Tibial nerve (tissue), 3 donors: ENCODE measurements around the gene CPB2.

ENCODE experiments used
- POLR2A ChIP-seq, 2 donors: fragments of 450-650 bp; IDR thresholded peaks; one replicate each; pipeline ENCODE4 v1.6.1; 2017; ENCODE audit warnings: antibody characterized with exemption in 2 of 2, mild to moderate bottlenecking in 2 of 2, moderate library complexity in 2 of 2
- TF ChIP-seq, protein P1 (sequence below), 5 experiments: fragments of 200-600 bp in 3 of 5; fragments of 450-650 bp in 2 of 5; sonication (generic) in 3 of 5; IDR thresholded peaks; one replicate each; pipeline ENCODE4 v1.5.1; 2016 to 2019; ENCODE audit warnings: antibody characterized with exemption in 5 of 5, mild to moderate bottlenecking in 3 of 5, moderate library complexity in 2 of 5

DNA sequence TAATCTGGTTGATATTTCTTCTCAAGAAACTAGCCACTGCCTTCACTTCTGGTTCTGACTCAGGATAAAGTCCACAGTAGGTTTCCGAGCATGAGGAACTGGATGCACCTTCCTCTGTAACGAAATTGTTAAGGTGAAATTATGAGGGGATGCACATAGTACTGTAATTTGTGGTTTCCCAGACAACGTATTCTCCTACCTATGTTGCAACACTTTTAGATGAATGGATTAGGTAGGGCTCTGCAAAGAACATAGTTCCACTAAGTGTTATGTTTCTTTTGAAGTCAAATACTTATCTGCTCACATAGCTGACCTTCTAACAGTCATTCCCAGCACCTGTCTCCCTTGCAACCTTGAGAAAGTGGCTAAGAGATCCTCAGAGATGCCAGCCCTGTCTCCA is 46.6 kb downstream of the CPB2 start:
- TF ChIP-seq, protein P1, sequence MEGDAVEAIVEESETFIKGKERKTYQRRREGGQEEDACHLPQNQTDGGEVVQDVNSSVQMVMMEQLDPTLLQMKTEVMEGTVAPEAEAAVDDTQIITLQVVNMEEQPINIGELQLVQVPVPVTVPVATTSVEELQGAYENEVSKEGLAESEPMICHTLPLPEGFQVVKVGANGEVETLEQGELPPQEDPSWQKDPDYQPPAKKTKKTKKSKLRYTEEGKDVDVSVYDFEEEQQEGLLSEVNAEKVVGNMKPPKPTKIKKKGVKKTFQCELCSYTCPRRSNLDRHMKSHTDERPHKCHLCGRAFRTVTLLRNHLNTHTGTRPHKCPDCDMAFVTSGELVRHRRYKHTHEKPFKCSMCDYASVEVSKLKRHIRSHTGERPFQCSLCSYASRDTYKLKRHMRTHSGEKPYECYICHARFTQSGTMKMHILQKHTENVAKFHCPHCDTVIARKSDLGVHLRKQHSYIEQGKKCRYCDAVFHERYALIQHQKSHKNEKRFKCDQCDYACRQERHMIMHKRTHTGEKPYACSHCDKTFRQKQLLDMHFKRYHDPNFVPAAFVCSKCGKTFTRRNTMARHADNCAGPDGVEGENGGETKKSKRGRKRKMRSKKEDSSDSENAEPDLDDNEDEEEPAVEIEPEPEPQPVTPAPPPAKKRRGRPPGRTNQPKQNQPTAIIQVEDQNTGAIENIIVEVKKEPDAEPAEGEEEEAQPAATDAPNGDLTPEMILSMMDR (IDR thresholded peaks at IDR 0.05), result no peak
- TF ChIP-seq POLR2A (IDR thresholded peaks at IDR 0.05), result no peak
